ENCODE data around the gene EMILIN1. TPM values are rescaled to one million over a fixed set of nuclear protein-coding genes. Genes with fewer than 3 reads are reported as not detected.

Gene EMILIN1
- total RNA-seq, 6 experiments from 2014 or later, result 7.2 to 26.1 (median 21.0) TPM

- Histone ChIP-seq H3K27ac (no peak overlapping the region), H3K4me1 (peaks cover 0 to 13% (median 0%) of the 10 kb centered on the region in 4 donors), H3K4me3 (no peak overlapping the region), H3K36me3 (peaks cover 5 to 73% (median 42%) of the 10 kb centered on the region in 4 donors), H3K27me3 (no peaks in the 10 kb centered on the region), H3K9me3 (no peaks in the 10 kb centered on the region)
- intact Hi-C loops (cut with DNase I), result no loop called here
- TF ChIP-seq POLR2A (IDR thresholded peaks at IDR 0.05), result no peak
- TF ChIP-seq CTCF (IDR thresholded peaks at IDR 0.05), result no peak
- ATAC-seq (no peak), DNase-seq (no peak)
- 100% methylated on average over 2 of the region's 6 CpGs for WGBS (ENCODE audit: insufficient coverage, low coverage, low lambda C conversion rate, missing lambda C conversion rate)
Observed at GRCh38 chr2:27038012-27038411, 40.4 kb upstream of the EMILIN1 start.

GRCh38 chr2:27038631-27039339, 39.6 kb upstream of the EMILIN1 start:
- no peak overlapping the region for H3K27ac ChIP-seq
- no peak overlapping the region for H3K4me3 ChIP-seq
- DNase-seq (no peak), ATAC-seq (peak; percentile 55 to 80 (median 61))
- TF ChIP-seq CTCF (IDR thresholded peaks at IDR 0.05) (no peak), POLR2A (IDR thresholded peaks at IDR 0.05) (no peak)
- H3K36me3 ChIP-seq, result peaks cover 5 to 73% (median 42%) of the 10 kb centered on the region in 4 donors
- H3K27me3 ChIP-seq, result no peaks in the 10 kb centered on the region
- H3K9me3 ChIP-seq, result no peaks in the 10 kb centered on the region
- H3K4me1 ChIP-seq, result peaks cover 0 to 10% (median 0%) of the 10 kb centered on the region in 4 donors
- 48% methylated on average over 2 of the region's 17 CpGs for WGBS (ENCODE audit: insufficient coverage, low coverage, low lambda C conversion rate, missing lambda C conversion rate)
- intact Hi-C loops (cut with DNase I), result no loop called here

GRCh38 chr2:27039426-27039825, 39.0 kb upstream of the EMILIN1 start:
- Histone ChIP-seq H3K4me1 (peaks cover 0 to 3% (median 0%) of the 10 kb centered on the region in 4 donors), H3K36me3 (peaks cover 5 to 73% (median 42%) of the 10 kb centered on the region in 4 donors), H3K27ac (no peak overlapping the region), H3K27me3 (no peaks in the 10 kb centered on the region), H3K9me3 (no peaks in the 10 kb centered on the region), H3K4me3 (no peak overlapping the region)
- intact Hi-C loops (cut with DNase I), result no loop called here
- ATAC-seq, result no peak
- no peak for DNase-seq
- WGBS (ENCODE audit: insufficient coverage, low coverage, low lambda C conversion rate, missing lambda C conversion rate), result 100% methylated on average over 3 of the region's 6 CpGs
- no peak for TF ChIP-seq POLR2A (IDR thresholded peaks at IDR 0.05)
- no peak for TF ChIP-seq CTCF (IDR thresholded peaks at IDR 0.05)

GRCh38 chr2:27039871-27040270, 38.5 kb upstream of the EMILIN1 start:
- DNase-seq, result no peak
- WGBS (ENCODE audit: insufficient coverage, low coverage, low lambda C conversion rate, missing lambda C conversion rate), result no CpG with 5 or more reads among the region's 7 CpGs

More at GRCh38 chr2:27039871-27040270, 38.5 kb upstream of the EMILIN1 start:
- intact Hi-C loops (cut with DNase I), result no loop called here
- Histone ChIP-seq H3K9me3 (no peaks in the 10 kb centered on the region), H3K4me1 (no peaks in the 10 kb centered on the region), H3K27ac (no peak overlapping the region), H3K4me3 (no peak overlapping the region), H3K36me3 (peaks cover 5 to 71% (median 42%) of the 10 kb centered on the region in 4 donors), H3K27me3 (no peaks in the 10 kb centered on the region)
- no peak for TF ChIP-seq POLR2A (IDR thresholded peaks at IDR 0.05)
- TF ChIP-seq CTCF (IDR thresholded peaks at IDR 0.05), result no peak
- ATAC-seq, result no peak

All from right lobe of liver (tissue), 6 donors.